HepG2 (cell line): Measurements from ENCODE around the gene MXRA7. TPM values are rescaled to one million over a fixed set of nuclear protein-coding genes. Genes with fewer than 3 reads are reported as not detected.
A peak's percentile ranks its signal among the peaks of the same experiment; 100 is the strongest.

ENCODE experiments used
- CEBPG ChIP-seq: IDR thresholded peaks from 2 replicates; pipeline ENCODE4 v1.6.1; 2016
- ETV6 ChIP-seq: sonication (generic); formaldehyde crosslinking; conservative IDR thresholded peaks from 2 replicates; pipeline ENCODE4 v1.4.0; 2020; ENCODE audit warnings: missing genetic modification reagents
- MAFK ChIP-seq, 2 experiments: IDR thresholded peaks in 1 of 2; conservative IDR thresholded peaks in 1 of 2; 2 replicates each; pipeline ENCODE4 v1.6.1; 2011; ENCODE audit warnings: improper control_type of control experiment in 2 of 2, low read length in 2 of 2
- NCOR1 ChIP-seq: fragments of 200-600 bp; sonication (generic); IDR thresholded peaks from 2 replicates; pipeline ENCODE4 v1.7.0; 2017; ENCODE audit warnings: antibody characterized with exemption, low read length, borderline replicate concordance
- ONECUT2 ChIP-seq: sonication (generic); formaldehyde crosslinking; IDR thresholded peaks from 2 replicates; pipeline ENCODE4 v1.4.0; 2020; ENCODE audit warnings: missing genetic modification reagents
- RFXAP ChIP-seq: sonication (generic); formaldehyde crosslinking; IDR thresholded peaks from 2 replicates; pipeline ENCODE4 v1.4.0; 2020; ENCODE audit warnings: missing genetic modification reagents, borderline replicate concordance
- SMAD1 ChIP-seq: sonication (generic); formaldehyde crosslinking; IDR thresholded peaks from 2 replicates; pipeline ENCODE4 v1.4.0; 2020; ENCODE audit warnings: missing genetic modification reagents, low read depth, mild to moderate bottlenecking, borderline replicate concordance
- TAF15 ChIP-seq: fragments of 200-400 bp; formaldehyde crosslinking; IDR thresholded peaks from one replicate; pipeline ENCODE4 v1.6.1; 2018; ENCODE audit warnings: mild to moderate bottlenecking, low read depth, low read length; ENCODE audit not compliant: poor library complexity, severe bottlenecking
- TBX3 ChIP-seq: fragments of 450-650 bp; IDR thresholded peaks from 2 replicates; pipeline ENCODE4 v1.6.1; 2017; ENCODE audit warnings: antibody characterized with exemption, mild to moderate bottlenecking, inconsistent platforms, borderline replicate concordance
- ZMYM3 ChIP-seq: sonication (generic); formaldehyde crosslinking; IDR thresholded peaks from 2 replicates; pipeline ENCODE4 v1.5.1; 2020; ENCODE audit warnings: mild to moderate bottlenecking, missing genetic modification reagents
- ZNF180 ChIP-seq: sonication (generic); formaldehyde crosslinking; IDR thresholded peaks from 2 replicates; pipeline ENCODE4 v1.4.0; 2020; ENCODE audit warnings: low read depth, missing genetic modification reagents, borderline replicate concordance
- ZNF235 ChIP-seq: sonication (generic); formaldehyde crosslinking; IDR thresholded peaks from 2 replicates; pipeline ENCODE4 v1.8.1; 2023; ENCODE audit warnings: mild to moderate bottlenecking, missing genetic modification reagents, borderline replicate concordance
- ZNF407 ChIP-seq: sonication (generic); formaldehyde crosslinking; IDR thresholded peaks from one replicate; pipeline ENCODE4 v1.5.1; 2020; ENCODE audit warnings: mild to moderate bottlenecking, missing genetic modification reagents; ENCODE audit errors: not compliant biosample characterization
- ZNF557 ChIP-seq: sonication (generic); formaldehyde crosslinking; IDR thresholded peaks from 2 replicates; pipeline ENCODE4 v1.4.0; 2020; ENCODE audit warnings: missing genetic modification reagents
- polyA plus RNA-seq, 8 experiments: library from polyadenylated mRNA; depleted of rRNA in 3 of 8; stranded (reverse) in 7 of 8; unstranded in 1 of 8; fragments of >200 nt; fragmentation: Illumina TruSeq in 4 of 8; extraction: Trizol in 4 of 8; gene quantifications; 2 replicates each; pipeline versions ENCODE4 v1.2.1 to v1.2.3, GENCODE V29; 2011 to 2016; ENCODE audit warnings: low read depth in 4 of 8, missing spikeins in 1 of 8, mixed read lengths in 1 of 8; ENCODE audit not compliant: insufficient read depth in 1 of 8
- total RNA-seq, 5 experiments: library from RNA; depleted of rRNA; stranded (reverse); fragments of >200 nt; fragmentation: Illumina TruSeq; extraction: Trizol; gene quantifications; 2 replicates each; pipeline ENCODE4 v1.2.3, GENCODE V29; 2016; ENCODE audit warnings: low read depth in 1 of 5
- TF ChIP-seq, protein P1 (sequence below): sonication (generic); formaldehyde crosslinking; conservative IDR thresholded peaks from 2 replicates; pipeline ENCODE4 v1.4.0; 2020; ENCODE audit warnings: mild to moderate bottlenecking, missing genetic modification reagents, moderate library complexity
- TF ChIP-seq, protein P2 (sequence below): sonication (generic); formaldehyde crosslinking; IDR thresholded peaks from 2 replicates; pipeline ENCODE4 v1.4.0; 2020; ENCODE audit warnings: mild to moderate bottlenecking, missing genetic modification reagents

MXRA7 gene
- total and polyA plus RNA-seq, 2 of the 13 experiments (the other 11 are each of a cell fraction or from before 2014, with no cell fraction given), result 44.8 to 112 TPM

GRCh38 chr17:76671123-76671911 lies 39.4 kb downstream of the MXRA7 start (continued):
- peak; percentile 98 for TF ChIP-seq ZNF407
- TF ChIP-seq, protein P1, sequence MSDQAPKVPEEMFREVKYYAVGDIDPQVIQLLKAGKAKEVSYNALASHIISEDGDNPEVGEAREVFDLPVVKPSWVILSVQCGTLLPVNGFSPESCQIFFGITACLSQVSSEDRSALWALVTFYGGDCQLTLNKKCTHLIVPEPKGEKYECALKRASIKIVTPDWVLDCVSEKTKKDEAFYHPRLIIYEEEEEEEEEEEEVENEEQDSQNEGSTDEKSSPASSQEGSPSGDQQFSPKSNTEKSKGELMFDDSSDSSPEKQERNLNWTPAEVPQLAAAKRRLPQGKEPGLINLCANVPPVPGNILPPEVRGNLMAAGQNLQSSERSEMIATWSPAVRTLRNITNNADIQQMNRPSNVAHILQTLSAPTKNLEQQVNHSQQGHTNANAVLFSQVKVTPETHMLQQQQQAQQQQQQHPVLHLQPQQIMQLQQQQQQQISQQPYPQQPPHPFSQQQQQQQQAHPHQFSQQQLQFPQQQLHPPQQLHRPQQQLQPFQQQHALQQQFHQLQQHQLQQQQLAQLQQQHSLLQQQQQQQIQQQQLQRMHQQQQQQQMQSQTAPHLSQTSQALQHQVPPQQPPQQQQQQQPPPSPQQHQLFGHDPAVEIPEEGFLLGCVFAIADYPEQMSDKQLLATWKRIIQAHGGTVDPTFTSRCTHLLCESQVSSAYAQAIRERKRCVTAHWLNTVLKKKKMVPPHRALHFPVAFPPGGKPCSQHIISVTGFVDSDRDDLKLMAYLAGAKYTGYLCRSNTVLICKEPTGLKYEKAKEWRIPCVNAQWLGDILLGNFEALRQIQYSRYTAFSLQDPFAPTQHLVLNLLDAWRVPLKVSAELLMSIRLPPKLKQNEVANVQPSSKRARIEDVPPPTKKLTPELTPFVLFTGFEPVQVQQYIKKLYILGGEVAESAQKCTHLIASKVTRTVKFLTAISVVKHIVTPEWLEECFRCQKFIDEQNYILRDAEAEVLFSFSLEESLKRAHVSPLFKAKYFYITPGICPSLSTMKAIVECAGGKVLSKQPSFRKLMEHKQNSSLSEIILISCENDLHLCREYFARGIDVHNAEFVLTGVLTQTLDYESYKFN, result peak; percentile 58
- TF ChIP-seq RFXAP (CRISPR knock-in tag), result no peak; the same call in 1 of the 2 replicates
- no peak; the same call in 1 of the 2 replicates for TF ChIP-seq NCOR1
- TF ChIP-seq ZNF557 (CRISPR knock-in tag), result peak; percentile 94; the same call in 1 of the 2 replicates
- peak; percentile 16; the same call in 1 of the 2 replicates for TF ChIP-seq CEBPG
- TF ChIP-seq, protein P2, sequence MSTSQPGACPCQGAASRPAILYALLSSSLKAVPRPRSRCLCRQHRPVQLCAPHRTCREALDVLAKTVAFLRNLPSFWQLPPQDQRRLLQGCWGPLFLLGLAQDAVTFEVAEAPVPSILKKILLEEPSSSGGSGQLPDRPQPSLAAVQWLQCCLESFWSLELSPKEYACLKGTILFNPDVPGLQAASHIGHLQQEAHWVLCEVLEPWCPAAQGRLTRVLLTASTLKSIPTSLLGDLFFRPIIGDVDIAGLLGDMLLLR (CRISPR knock-in tag), result 0 out of 2 replicates have a peak, but pooled peaks have one; percentile 70
- no peak; the same call in 1 of the 2 replicates for TF ChIP-seq ETV6
- peak in 1 of 2 experiments; percentile 26; a peak in 1 of 4 replicates for TF ChIP-seq MAFK (conservative IDR thresholded peaks at IDR 0.05 in 1 of 2, IDR thresholded peaks at IDR 0.05 in 1 of 2; ENCODE audit: low read length in 2 of 2)
- peak; percentile 77 for TF ChIP-seq ZMYM3 (CRISPR knock-in tag)
- TF ChIP-seq ZNF180 (CRISPR knock-in tag), result no peak
- TF ChIP-seq TBX3, result peak; percentile 49; the same call in 1 of the 2 replicates
- TF ChIP-seq TAF15, result peak; percentile 24
- peak; percentile 94 for TF ChIP-seq SMAD1 (CRISPR knock-in tag)
- TF ChIP-seq ZNF235 (CRISPR knock-in tag), result no peak; the same call in 1 of the 2 replicates
- peak; percentile 16; the same call in 1 of the 2 replicates for TF ChIP-seq ONECUT2
